Measurements from ENCODE around the gene PRSS50. TPM values are rescaled to one million over a fixed set of nuclear protein-coding genes. Genes with fewer than 3 reads are reported as not detected.

Gene PRSS50
- total RNA-seq, 2 donors from 2014 or later, result 0.14 to 0.80 TPM

DNA sequence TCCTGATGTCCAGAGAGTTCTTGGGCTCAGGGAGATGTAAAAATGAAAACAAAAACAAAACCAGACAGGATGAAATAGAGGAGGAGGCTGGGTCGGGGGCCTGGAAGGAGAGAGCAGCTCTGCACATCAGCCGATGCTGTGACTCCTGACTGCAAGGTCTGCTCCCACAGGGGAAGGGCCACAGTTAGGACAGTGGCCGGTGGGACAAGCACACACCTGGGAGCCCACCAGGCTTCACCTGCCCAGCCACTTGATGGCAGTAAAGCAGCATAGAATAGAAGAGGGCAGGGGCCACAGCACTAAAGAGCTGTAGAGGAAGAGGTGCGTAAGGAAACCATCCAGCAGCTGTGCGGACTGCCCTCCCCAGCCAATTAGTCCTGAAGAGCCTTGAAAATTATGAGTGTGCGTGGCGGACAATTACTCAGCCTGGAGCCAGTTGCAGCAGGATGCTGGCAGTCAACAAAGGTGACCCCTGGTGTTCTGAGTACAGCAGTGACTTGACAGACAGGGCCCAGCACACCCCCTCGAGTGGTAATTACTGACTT is 54.0 kb downstream of the PRSS50 start:
- no peak for DNase-seq (ENCODE audit: low spot score)
- intact Hi-C loops (cut with DNase I), result no loop called here
- WGBS, result 65% methylated on average over 8 of the region's 8 CpGs
- no peak overlapping the region for H3K4me3 ChIP-seq
- TF ChIP-seq POLR2AphosphoS5 (IDR thresholded peaks at IDR 0.05), result no peak
- TF ChIP-seq, protein P1, sequence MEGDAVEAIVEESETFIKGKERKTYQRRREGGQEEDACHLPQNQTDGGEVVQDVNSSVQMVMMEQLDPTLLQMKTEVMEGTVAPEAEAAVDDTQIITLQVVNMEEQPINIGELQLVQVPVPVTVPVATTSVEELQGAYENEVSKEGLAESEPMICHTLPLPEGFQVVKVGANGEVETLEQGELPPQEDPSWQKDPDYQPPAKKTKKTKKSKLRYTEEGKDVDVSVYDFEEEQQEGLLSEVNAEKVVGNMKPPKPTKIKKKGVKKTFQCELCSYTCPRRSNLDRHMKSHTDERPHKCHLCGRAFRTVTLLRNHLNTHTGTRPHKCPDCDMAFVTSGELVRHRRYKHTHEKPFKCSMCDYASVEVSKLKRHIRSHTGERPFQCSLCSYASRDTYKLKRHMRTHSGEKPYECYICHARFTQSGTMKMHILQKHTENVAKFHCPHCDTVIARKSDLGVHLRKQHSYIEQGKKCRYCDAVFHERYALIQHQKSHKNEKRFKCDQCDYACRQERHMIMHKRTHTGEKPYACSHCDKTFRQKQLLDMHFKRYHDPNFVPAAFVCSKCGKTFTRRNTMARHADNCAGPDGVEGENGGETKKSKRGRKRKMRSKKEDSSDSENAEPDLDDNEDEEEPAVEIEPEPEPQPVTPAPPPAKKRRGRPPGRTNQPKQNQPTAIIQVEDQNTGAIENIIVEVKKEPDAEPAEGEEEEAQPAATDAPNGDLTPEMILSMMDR (IDR thresholded peaks at IDR 0.05), result no peak
- TF ChIP-seq POLR2A (IDR thresholded peaks at IDR 0.05), result no peak
- H3K27me3 ChIP-seq (replicated peaks; ENCODE audit: insufficient read depth), result no peaks in the 10 kb centered on the region
- no peaks in the 10 kb centered on the region for H3K9me3 ChIP-seq
- no peak overlapping the region for H3K27ac ChIP-seq
- H3K36me3 ChIP-seq, result no peaks in the 10 kb centered on the region
- H3K4me1 ChIP-seq (replicated peaks), result peaks cover 6% of the 10 kb centered on the region

DNA sequence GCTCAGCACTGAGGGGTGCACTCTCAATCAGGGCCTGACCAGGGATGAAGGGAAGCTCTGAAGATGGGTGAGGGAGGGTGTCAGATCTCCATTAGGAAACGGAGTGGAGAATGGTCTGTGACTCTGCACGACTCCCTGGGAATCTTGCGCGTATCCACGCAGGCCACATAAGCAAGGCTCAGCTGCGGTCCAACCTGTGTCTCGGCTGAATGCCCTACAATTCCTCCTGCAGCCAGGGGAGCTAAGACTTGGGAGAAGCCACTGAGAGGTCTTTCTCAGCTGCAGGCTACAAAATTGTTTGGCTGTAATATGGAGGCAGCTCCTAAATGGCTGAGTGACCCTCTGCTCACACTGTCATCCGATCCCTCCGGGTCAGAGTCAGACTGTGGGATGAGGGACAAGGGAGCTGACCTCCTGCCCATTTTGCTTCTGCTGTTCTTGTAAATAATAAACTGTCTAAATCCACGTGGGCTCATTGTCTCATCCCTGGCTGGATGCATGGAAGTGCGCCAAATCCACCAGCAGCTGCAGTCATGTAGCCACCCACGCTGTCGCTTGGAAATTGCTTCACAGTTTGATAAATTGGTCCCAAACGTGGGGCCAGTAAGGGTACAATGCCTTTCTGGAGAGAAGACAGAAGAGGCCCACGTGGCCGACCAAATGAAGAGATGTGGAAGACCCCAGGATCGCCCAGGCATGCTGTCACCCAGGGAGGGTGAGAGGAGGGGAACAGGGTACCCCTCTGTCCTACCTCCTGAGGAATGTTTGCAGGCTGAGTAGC is 54.7 kb downstream of the PRSS50 start:
- no peak for DNase-seq (ENCODE audit: low spot score)
- 48% methylated on average over 17 of the region's 17 CpGs for WGBS
- H3K27me3 ChIP-seq (replicated peaks; ENCODE audit: insufficient read depth), result no peaks in the 10 kb centered on the region

More for the DNA sequence above, 54.7 kb downstream of the PRSS50 start:
- no peaks in the 10 kb centered on the region for H3K36me3 ChIP-seq
- H3K4me1 ChIP-seq (replicated peaks), result peaks cover 6% of the 10 kb centered on the region
- TF ChIP-seq POLR2AphosphoS5 (IDR thresholded peaks at IDR 0.05) (no peak), POLR2A (IDR thresholded peaks at IDR 0.05) (no peak)
- TF ChIP-seq, protein P1 (IDR thresholded peaks at IDR 0.05), result no peak
- H3K27ac ChIP-seq, result no peak overlapping the region
- H3K9me3 ChIP-seq, result no peaks in the 10 kb centered on the region
- H3K4me3 ChIP-seq, result no peak overlapping the region
- intact Hi-C loops (cut with DNase I), result no loop called here

Small RNA genes lying within 50 kb of the gene (small RNA-seq; reads per million reads assigned to genes)
- 0 reads per million in 2 donors for gene PRSS45

Other genes starting within 250 kb of the PRSS50 start
- under 1 TPM in 1 of 2 donors, not detected in 1; 0.68 TPM for gene RTP3, start 219.9 kb downstream of the PRSS50 start, total RNA-seq
- 1 to 10 TPM in 1 of 2 donors, under 1 TPM in 1; 0.45 to 1.6 TPM for gene LRRC2, start 151.6 kb downstream of the PRSS50 start, total RNA-seq
- under 1 TPM in 1 of 2 donors, not detected in 1; 0.32 TPM for gene FAM240A, start 105.3 kb downstream of the PRSS50 start, total RNA-seq
- 10 to 100 TPM in 1 of 2 donors, 1 to 10 TPM in 1; 8.1 to 18.9 TPM for gene ALS2CL, start 24.2 kb downstream of the PRSS50 start, total RNA-seq
- gene TMIE, start 16.5 kb downstream of the PRSS50 start, total RNA-seq, result 1 to 10 TPM in 1 of 2 donors, under 1 TPM in 1; 0.18 to 1.6 TPM
- gene MYL3, start 145.6 kb upstream of the PRSS50 start, total RNA-seq, result 1 to 10 TPM in 1 of 2 donors, not detected in 1; 1.9 TPM
- gene PTH1R, start 159.9 kb upstream of the PRSS50 start, total RNA-seq, result 10 to 100 TPM in 1 of 2 donors, 1 to 10 TPM in 1; 1.3 to 10.8 TPM

All from prostate gland (tissue), 2 donors.